Neural crest cell (in vitro differentiated cells): ENCODE measurements around the gene EHF. TPM values are rescaled to one million over a fixed set of nuclear protein-coding genes. Genes with fewer than 3 reads are reported as not detected.
"Not testable (repeated sequence)": the region's sequence is repeated elsewhere in the genome, so short reads cannot be mapped to it uniquely, and the experiment has no call there.

Experiments
- DNase-seq: peaks from one replicate; pipeline ENCODE4 v3.0.0; 2021; ENCODE audit warnings: low read depth, mixed read lengths, low spot score
- H3K27ac Mint-ChIP-seq: one replicate; pipeline ENCODE4 v1.8.0; 2021; ENCODE audit warnings: mild to moderate bottlenecking, mixed read lengths; ENCODE audit not compliant: unreplicated experiment
- H3K27me3 Mint-ChIP-seq: 2 replicates; pipeline ENCODE4 v1.8.0; 2021; ENCODE audit warnings: low read depth, mild to moderate bottlenecking, mixed read lengths
- H3K36me3 Mint-ChIP-seq: 2 replicates; pipeline ENCODE4 v1.8.0; 2021; ENCODE audit warnings: low read depth, mild to moderate bottlenecking, mixed read lengths
- H3K4me1 Mint-ChIP-seq: 2 replicates; pipeline ENCODE4 v1.8.0; 2021; ENCODE audit warnings: mixed read lengths
- H3K4me3 Mint-ChIP-seq: one replicate; pipeline ENCODE4 v1.8.0; 2021; ENCODE audit warnings: mild to moderate bottlenecking, mixed read lengths
- H3K9me3 Mint-ChIP-seq: 2 replicates; pipeline ENCODE4 v1.8.0; 2021; ENCODE audit warnings: mixed read lengths
- total RNA-seq: library from RNA; stranded (reverse); gene quantifications from 2 replicates; pipeline ENCODE4 v1.2.1, GENCODE V29; 2021
- TF ChIP-seq, protein P1 (sequence below): fragments of 200-600 bp; sonication (generic); conservative IDR thresholded peaks from 2 replicates; pipeline ENCODE4 v1.5.0; 2021; ENCODE audit warnings: antibody characterized with exemption, mild to moderate bottlenecking

The EHF gene
- total RNA-seq, 1 donor from 2014 or later, result not detected

DNA sequence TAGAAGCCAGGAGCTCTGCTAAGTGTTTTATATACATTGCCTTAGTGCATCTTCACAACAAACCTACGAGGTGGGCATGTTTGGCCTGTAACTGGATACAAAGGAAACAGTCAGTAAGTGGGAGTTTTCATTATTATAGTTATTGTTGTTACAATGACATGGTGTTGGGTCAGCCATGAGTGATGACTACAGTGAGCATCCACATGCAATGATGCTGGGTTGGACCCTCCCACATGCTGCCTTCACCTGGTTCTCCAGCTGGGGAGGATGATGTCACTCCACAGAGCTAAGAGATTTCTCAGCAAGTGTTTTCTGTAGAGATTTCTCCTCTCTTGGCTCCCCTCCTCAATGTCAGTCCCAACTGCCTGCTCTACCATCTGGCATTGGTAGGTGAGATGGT, 59.3 kb downstream of the EHF start:
- H3K27me3 Mint-ChIP-seq, result no peaks in the 10 kb centered on the region
- no peaks in the 10 kb centered on the region for H3K4me1 Mint-ChIP-seq
- H3K4me3 Mint-ChIP-seq, result no peak overlapping the region
- TF ChIP-seq, protein P1, sequence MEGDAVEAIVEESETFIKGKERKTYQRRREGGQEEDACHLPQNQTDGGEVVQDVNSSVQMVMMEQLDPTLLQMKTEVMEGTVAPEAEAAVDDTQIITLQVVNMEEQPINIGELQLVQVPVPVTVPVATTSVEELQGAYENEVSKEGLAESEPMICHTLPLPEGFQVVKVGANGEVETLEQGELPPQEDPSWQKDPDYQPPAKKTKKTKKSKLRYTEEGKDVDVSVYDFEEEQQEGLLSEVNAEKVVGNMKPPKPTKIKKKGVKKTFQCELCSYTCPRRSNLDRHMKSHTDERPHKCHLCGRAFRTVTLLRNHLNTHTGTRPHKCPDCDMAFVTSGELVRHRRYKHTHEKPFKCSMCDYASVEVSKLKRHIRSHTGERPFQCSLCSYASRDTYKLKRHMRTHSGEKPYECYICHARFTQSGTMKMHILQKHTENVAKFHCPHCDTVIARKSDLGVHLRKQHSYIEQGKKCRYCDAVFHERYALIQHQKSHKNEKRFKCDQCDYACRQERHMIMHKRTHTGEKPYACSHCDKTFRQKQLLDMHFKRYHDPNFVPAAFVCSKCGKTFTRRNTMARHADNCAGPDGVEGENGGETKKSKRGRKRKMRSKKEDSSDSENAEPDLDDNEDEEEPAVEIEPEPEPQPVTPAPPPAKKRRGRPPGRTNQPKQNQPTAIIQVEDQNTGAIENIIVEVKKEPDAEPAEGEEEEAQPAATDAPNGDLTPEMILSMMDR, result no peak
- DNase-seq, result no peak
- no peaks in the 10 kb centered on the region for H3K9me3 Mint-ChIP-seq
- H3K36me3 Mint-ChIP-seq, result no peaks in the 10 kb centered on the region
- H3K27ac Mint-ChIP-seq, result no peak overlapping the region

DNA sequence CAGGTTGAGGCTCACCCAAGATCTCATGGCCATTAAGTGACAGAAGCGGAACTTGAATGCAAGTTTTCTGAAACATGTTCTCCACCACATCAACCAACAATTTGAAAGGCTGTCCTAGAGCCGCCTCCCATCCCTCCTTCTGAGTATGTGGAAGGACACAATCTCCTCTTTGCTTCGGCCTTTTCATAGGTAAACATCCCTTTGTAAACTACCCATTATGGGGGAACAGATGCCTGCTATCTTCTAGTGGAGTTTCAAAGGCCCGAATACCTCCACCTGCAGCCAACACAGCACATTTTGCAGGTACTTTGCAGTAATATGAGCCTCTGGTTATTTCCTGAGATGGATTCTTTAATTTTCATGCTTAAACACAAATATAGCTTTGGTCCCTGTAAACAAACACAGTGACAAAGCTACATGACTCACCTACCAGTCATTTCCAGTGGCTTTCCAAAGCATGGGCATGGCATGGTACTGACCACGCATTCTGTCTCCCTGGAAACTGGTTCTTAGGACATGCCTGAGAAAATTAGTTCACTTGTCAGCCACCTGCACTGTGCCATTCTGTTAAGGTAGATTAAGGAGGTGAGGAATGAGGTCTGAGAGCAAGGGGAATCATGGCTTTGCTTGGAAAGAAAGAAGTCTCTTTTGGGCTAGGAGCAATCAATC, 60.2 kb downstream of the EHF start:
- no peak for DNase-seq
- Mint-ChIP-seq H3K9me3 (no peaks in the 10 kb centered on the region), H3K27ac (no peak overlapping the region)

DNA sequence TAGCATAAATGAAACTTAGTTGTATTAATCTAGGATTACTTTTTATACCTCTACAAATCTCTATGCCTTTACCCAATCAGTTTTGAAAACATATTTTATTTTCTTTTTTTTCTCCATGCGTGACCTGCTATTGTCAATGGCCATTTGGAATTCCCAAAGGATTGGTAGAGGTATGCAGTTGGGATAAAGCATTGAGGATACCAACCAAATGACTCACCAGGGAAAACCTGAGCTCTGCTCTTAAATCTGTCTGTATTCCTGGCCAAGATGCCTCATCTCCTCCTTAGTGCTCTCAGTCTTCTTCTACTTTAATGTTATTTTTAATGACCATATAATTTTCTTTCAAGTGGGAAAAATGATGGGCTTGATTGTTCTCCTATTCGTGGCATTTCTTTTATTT, 61.9 kb downstream of the EHF start:
- TF ChIP-seq, protein P1, result no peak
- Mint-ChIP-seq H3K27ac (no peak overlapping the region), H3K4me1 (no peaks in the 10 kb centered on the region), H3K36me3 (no peaks in the 10 kb centered on the region), H3K9me3 (no peaks in the 10 kb centered on the region), H3K4me3 (no peak overlapping the region), H3K27me3 (no peaks in the 10 kb centered on the region)
- no peak for DNase-seq

More for the DNA sequence above, 60.2 kb downstream of the EHF start:
- no peaks in the 10 kb centered on the region for H3K4me1 Mint-ChIP-seq
- H3K27me3 Mint-ChIP-seq, result no peaks in the 10 kb centered on the region
- TF ChIP-seq, protein P1, result no peak
- H3K36me3 Mint-ChIP-seq, result no peaks in the 10 kb centered on the region
- no peak overlapping the region for H3K4me3 Mint-ChIP-seq

DNA sequence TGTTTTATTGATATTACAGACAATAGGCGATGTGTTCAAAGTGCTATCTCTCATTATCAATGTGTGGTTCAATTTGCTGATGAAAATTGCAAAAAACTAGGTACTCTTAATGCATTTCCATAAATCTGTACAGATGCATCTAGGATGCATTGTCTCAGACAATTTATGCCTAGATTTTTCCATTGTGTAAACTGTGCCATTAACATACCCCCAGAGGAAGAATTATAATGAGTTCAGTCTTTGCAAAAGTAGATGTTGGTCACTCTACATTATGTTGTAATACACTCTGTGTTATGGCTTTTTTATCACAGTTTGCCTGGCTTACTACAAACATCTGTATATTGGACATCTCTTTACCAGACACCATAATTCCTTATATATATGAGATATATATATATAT, 62.5 kb downstream of the EHF start:
- Mint-ChIP-seq H3K27me3 (no peaks in the 10 kb centered on the region), H3K4me3 (no peak overlapping the region), H3K36me3 (no peaks in the 10 kb centered on the region), H3K9me3 (no peaks in the 10 kb centered on the region), H3K27ac (no peak overlapping the region), H3K4me1 (no peaks in the 10 kb centered on the region)
- DNase-seq, result no peak
- TF ChIP-seq, protein P1, result no peak

DNA sequence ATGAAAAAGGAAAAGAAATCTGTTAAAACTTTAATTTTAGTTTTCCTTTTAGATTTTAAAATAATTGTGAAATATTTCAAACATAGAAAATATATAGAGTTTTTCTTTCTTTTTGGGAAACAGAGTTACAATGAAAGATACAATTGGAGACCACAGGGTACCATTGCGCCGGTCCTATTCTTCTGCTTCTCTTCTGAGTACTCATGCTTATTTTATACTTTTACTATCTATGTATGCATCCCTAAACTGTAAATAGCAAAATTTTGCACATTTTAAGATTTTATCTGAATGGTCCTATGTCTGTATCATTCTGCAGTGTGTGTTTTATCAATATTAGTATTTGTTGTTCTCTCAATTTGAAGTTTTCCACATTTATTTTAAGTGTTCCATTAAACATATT, 65.0 kb downstream of the EHF start:
- Mint-ChIP-seq H3K4me3 (no peak overlapping the region), H3K36me3 (no peaks in the 10 kb centered on the region), H3K9me3 (no peaks in the 10 kb centered on the region), H3K27me3 (no peaks in the 10 kb centered on the region), H3K27ac (no peak overlapping the region), H3K4me1 (no peaks in the 10 kb centered on the region)
- DNase-seq, result no peak
- TF ChIP-seq, protein P1, result no peak

DNA sequence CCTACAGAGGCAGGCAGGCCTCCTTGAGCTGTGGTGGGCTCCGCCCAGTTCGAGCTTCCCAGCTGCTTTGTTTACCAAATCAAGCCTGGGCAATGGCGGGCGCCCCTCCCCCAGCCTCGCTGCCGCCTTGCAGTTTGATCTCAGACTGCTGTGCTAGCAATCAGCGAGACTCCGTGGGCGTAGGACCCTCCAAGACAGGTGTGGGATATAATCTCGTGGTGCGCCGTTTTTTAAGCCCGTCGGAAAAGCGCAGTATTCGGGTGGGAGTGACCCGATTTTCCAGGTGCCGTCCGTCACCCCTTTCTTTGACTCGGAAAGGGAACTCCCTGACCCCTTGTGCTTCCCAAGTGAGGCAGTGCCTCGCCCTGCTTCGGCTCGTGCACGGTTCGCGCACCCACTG, 71.4 kb downstream of the EHF start:
- Mint-ChIP-seq H3K27ac (peak overlapping the region; percentile 98), H3K36me3 (peaks cover 37% of the 10 kb centered on the region), H3K4me1 (peaks cover 25% of the 10 kb centered on the region), H3K9me3 (peaks cover 16% of the 10 kb centered on the region), H3K4me3 (peak overlapping the region; percentile 97)
- H3K27me3 Mint-ChIP-seq, result not testable (repeated sequence)
- peak; percentile 32 for DNase-seq
